ENCODE results near the gene NPAS2.

NPAS2 gene

DNA sequence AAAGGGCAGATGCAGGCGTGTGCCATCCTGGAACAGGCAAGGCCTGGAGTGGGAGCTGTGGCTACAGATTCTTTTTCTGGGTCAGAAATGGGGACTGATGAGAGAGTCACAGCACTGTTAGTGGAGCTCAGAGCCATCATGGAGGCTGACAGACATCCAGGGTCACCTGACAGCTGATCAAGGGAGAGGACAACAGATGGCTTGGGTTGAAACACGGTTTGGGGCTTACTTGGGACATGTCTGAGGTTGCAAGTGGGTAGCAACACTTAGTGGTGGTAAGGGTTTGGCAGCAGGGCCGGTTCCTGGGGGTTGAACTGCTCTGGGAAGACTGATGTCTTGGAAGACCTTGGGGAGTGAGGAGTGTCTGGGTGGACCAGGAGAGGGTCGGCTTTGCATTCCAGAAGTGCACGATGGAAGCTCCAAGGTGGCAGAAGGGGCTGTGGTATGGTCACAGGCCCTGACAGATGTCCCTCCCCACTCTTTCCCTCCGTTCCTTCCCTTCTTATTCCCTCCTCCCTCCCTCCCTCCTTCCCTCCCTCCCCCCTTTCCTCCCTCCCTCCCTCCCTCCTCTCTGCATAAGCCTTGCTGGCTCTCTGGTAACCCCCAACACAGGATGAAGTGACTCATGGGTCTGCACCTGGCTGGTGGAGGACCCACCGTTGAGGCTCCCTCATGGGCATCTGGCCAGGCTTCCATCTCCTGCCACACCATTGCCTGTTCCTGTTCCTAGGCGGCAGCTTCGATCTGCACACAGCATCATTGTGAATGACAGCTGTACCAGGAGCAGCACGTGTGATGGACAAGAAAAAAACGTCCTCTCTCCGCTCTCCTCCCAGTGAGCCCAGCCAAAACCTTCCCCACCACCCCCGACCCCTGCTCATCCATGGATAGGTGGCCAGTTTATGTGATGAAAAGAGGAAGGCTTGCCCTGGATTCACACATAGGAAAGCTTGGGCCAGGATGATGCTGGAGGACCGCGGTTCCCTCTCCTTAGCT is 118.4 kb downstream of the NPAS2 start:
- Histone ChIP-seq H3K36me3 (peaks cover 0 to 10% (median 0%) of the 10 kb centered on the region in 3 donors), H3K27me3 (no peaks in the 10 kb centered on the region), H3K27ac (no peak overlapping the region), H3K4me3 (no peak overlapping the region), H3K9me3 (no peaks in the 10 kb centered on the region), H3K4me1 (peaks cover 0 to 21% (median 9%) of the 10 kb centered on the region in 4 donors)
- no peak for DNase-seq
- TF ChIP-seq, protein P1, sequence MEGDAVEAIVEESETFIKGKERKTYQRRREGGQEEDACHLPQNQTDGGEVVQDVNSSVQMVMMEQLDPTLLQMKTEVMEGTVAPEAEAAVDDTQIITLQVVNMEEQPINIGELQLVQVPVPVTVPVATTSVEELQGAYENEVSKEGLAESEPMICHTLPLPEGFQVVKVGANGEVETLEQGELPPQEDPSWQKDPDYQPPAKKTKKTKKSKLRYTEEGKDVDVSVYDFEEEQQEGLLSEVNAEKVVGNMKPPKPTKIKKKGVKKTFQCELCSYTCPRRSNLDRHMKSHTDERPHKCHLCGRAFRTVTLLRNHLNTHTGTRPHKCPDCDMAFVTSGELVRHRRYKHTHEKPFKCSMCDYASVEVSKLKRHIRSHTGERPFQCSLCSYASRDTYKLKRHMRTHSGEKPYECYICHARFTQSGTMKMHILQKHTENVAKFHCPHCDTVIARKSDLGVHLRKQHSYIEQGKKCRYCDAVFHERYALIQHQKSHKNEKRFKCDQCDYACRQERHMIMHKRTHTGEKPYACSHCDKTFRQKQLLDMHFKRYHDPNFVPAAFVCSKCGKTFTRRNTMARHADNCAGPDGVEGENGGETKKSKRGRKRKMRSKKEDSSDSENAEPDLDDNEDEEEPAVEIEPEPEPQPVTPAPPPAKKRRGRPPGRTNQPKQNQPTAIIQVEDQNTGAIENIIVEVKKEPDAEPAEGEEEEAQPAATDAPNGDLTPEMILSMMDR (IDR thresholded peaks at IDR 0.05), result no peak
- intact Hi-C loops (cut with DNase I; ENCODE audit: low total_unique reads), result no loop called here

DNA sequence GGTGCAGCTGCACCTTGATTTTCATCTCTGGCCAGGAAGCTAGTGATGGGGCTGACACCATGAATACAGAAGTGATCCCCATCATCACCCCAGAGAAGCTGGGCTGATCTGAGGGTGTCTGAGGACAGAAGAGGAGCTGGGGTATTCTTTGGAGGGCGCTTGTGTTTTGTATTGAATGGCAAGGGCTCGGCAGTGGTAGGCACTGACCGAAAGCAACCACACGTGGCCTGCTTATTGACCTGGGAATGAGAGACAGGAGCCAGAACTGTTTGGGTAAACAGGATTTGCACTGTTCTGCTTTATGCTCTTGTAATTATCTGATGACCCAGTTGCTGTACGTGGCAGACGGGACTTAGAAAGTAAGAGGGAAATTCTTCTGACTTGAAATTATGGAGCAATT is 119.5 kb downstream of the NPAS2 start:
- peaks cover 0 to 18% (median 8%) of the 10 kb centered on the region in 4 donors for H3K4me1 ChIP-seq
- no peak for DNase-seq
- no peak overlapping the region for H3K4me3 ChIP-seq
- no peak overlapping the region for H3K27ac ChIP-seq
- intact Hi-C loops (cut with DNase I; ENCODE audit: low total_unique reads), result no loop called here
- H3K36me3 ChIP-seq, result peaks cover 0 to 12% (median 0%) of the 10 kb centered on the region in 3 donors
- TF ChIP-seq, protein P1 (IDR thresholded peaks at IDR 0.05), result no peak
- H3K9me3 ChIP-seq, result no peaks in the 10 kb centered on the region
- no peaks in the 10 kb centered on the region for H3K27me3 ChIP-seq

DNA sequence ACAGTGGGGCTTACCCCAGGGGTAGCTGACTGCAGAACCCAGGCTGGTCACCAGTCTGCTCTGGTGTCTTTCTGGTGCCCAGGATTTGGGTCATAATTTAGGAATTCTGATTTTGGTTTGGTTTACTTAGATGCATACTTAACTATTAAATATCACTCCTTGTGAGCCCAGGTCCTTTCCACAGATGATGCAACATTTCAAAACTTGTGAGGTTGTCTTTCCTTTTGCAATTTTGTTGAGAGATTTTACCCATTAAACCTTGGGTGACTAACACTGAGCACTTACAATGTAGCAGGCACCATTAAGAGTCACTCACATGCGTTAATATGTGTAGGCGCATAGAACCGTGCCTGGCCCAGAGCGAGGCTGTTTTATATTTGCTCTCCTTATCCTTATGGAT is 120.3 kb downstream of the NPAS2 start:
- TF ChIP-seq, protein P1 (IDR thresholded peaks at IDR 0.05), result no peak
- Histone ChIP-seq H3K4me3 (no peak overlapping the region), H3K27ac (no peak overlapping the region), H3K27me3 (no peaks in the 10 kb centered on the region), H3K4me1 (peaks cover 0 to 10% (median 2%) of the 10 kb centered on the region in 4 donors), H3K36me3 (peaks cover 0 to 19% (median 0%) of the 10 kb centered on the region in 3 donors), H3K9me3 (no peaks in the 10 kb centered on the region)
- no peak for DNase-seq
- intact Hi-C loops (cut with DNase I; ENCODE audit: low total_unique reads), result no loop called here

DNA sequence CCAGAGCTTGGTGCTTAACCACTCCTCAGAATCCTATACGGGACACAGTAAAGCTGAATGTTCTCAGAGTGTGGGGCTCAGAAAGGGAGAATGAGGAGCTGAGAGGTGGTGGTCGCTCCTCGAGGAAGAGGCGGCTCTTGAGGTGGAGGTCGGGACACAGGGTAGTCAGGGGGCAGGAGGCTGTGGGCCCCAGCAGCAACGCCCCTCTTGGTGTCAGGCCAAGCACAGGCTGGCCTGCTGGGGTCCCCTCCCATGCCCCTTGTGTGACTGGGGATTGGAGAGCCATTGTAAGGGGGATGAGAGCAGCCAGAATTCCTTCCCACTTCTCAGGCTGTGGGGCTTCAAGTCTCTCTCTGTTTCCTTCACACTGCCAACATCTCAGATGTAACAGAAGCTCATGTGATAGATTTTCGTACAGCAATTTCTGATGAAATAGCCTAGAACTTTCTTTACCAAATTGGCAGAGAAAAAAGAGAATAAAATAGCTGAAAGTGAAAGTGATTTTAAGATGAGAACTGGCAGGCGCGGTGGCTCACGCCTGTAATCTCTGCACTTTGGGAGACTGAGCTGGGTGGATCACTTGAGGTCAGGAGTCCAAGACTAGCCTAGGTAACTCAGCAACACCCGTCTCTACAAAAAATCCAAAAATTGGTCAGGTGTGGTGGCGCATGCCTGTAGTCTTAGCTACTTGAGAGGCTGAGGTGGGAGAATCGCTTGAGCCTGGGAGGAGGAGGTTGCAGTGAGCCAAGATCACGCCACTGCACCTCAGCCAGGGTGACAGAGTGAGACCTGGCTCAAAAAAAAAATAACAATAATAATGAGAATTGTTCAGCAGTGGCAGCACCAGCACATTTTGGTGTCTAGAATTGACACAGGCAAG is 121.1 kb downstream of the NPAS2 start:
- Histone ChIP-seq H3K36me3 (peaks cover 0 to 22% (median 0%) of the 10 kb centered on the region in 3 donors), H3K4me1 (peaks cover 0 to 2% (median 0%) of the 10 kb centered on the region in 4 donors), H3K9me3 (no peaks in the 10 kb centered on the region), H3K4me3 (no peak overlapping the region), H3K27ac (no peak overlapping the region), H3K27me3 (no peaks in the 10 kb centered on the region)
- no peak for DNase-seq
- TF ChIP-seq, protein P1 (IDR thresholded peaks at IDR 0.05), result no peak
- intact Hi-C loops (cut with DNase I; ENCODE audit: low total_unique reads), result no loop called here

DNA sequence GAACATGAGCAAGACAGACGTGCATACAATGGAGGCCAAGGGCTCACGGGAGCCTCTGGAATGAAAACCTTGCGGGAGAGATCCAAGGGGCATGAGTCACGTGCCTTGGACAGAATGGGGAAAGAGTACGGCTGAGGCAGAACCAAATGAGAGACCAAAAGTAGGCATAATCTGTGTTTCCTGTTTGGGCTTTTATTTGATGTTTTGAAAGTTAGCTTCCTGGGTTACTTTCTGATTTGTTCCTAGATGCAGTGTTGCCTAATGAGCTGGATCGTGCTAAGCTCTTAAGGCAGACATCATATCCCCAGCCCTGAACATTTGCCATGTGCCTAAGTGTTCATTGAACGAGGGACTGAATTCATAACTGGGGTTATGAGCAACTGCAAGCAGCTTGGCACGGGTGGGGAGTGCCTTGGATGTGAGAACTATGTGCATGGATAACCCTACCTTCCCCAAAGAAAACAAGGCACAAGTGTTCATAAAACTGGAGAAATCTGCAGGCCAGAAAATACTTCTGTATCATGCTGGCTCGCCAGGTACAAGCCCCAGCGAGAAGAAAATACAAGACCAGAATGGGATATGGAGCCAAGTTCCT is 121.8 kb downstream of the NPAS2 start:
- no peak for DNase-seq
- peaks cover 0 to 22% (median 0%) of the 10 kb centered on the region in 3 donors for H3K36me3 ChIP-seq
- no peak overlapping the region for H3K4me3 ChIP-seq
- TF ChIP-seq, protein P1 (IDR thresholded peaks at IDR 0.05), result no peak
- H3K9me3 ChIP-seq, result no peaks in the 10 kb centered on the region
- H3K4me1 ChIP-seq, result no peaks in the 10 kb centered on the region
- H3K27ac ChIP-seq, result no peak overlapping the region
- intact Hi-C loops (cut with DNase I; ENCODE audit: low total_unique reads), result no loop called here
- no peaks in the 10 kb centered on the region for H3K27me3 ChIP-seq

All from tibial artery (tissue), 4 donors.